Stomach (tissue), 9 donors: Measurements from ENCODE around the gene SMIM17. TPM values are rescaled to one million over a fixed set of nuclear protein-coding genes. Genes with fewer than 3 reads are reported as not detected.

ENCODE experiments used
- DNase-seq, 2 donors: peaks; one replicate each; pipeline versions ENCODE4 v3.0.0 to v3.0.0-alpha.2; 2013 to 2019
- H3K27ac ChIP-seq, 5 donors: fragments of 200-600 bp in 4 of 5; sonication (generic) in 4 of 5; one replicate each; pipeline ENCODE4 v1.5.1; 2013 to 2019; ENCODE audit warnings: mild to moderate bottlenecking in 1 of 5, moderate library complexity in 1 of 5
- H3K27me3 ChIP-seq, 3 donors: fragments of 200-600 bp; sonication (generic); one replicate each; pipeline ENCODE4 v1.5.1; 2017 to 2019; ENCODE audit warnings: mixed run types in 1 of 3
- H3K36me3 ChIP-seq, 4 donors: fragments of 200-600 bp; sonication (generic); 1 replicate in 3 of 4; 2 replicates in 1 of 4; pipeline ENCODE4 v1.5.1; 2016 to 2019
- H3K4me1 ChIP-seq, 4 donors: fragments of 200-600 bp; sonication (generic); one replicate each; pipeline ENCODE4 v1.5.1; 2016 to 2019
- H3K4me3 ChIP-seq, 4 donors: fragments of 200-600 bp; sonication (generic) in 3 of 4; one replicate each; pipeline ENCODE4 v1.5.1; 2016 to 2019; ENCODE audit warnings: mild to moderate bottlenecking in 1 of 4
- H3K9me3 ChIP-seq, 4 donors: fragments of 200-600 bp; sonication (generic); one replicate each; pipeline ENCODE4 v1.5.1; 2016 to 2019
- CTCF ChIP-seq, 7 experiments: fragments of 450-650 bp in 4 of 7; fragments of 200-600 bp in 3 of 7; sonication (generic) in 3 of 7; IDR thresholded peaks; one replicate each; pipeline ENCODE4 v1.5.1; 2016 to 2019; ENCODE audit warnings: antibody characterized with exemption in 7 of 7, control low read depth in 2 of 7, mild to moderate bottlenecking in 1 of 7
- EP300 ChIP-seq: sonication (generic); formaldehyde crosslinking; IDR thresholded peaks from one replicate; pipeline ENCODE4 v1.6.1; 2017; ENCODE audit warnings: antibody characterized with exemption
- POLR2A ChIP-seq, 4 donors: fragments of 450-650 bp; IDR thresholded peaks; one replicate each; pipeline ENCODE4 v1.6.1; 2016; ENCODE audit warnings: antibody characterized with exemption in 4 of 4, control low read depth in 2 of 4, mild to moderate bottlenecking in 1 of 4, moderate library complexity in 1 of 4
- POLR2AphosphoS5 ChIP-seq, 3 donors: sonication (generic); formaldehyde crosslinking; IDR thresholded peaks; one replicate each; pipeline ENCODE4 v1.6.1; 2016; ENCODE audit warnings: antibody characterized with exemption in 3 of 3
- WGBS, 5 donors: extraction: QIAGEN DNeasy Blood & Tissue Kit in 3 of 5; methylation state at CpG; one replicate each; pipeline versions ENCODE4 v1.1.5 to v1.1.7; 2013 to 2018; 5-methylcytosine and 5-hydroxymethylcytosine counted together
- intact Hi-C: fragments of 100-400 bp; cut with DNase I; formaldehyde crosslinking; loops from one replicate; pipeline ENCODE4 v1.15.1; 2023; ENCODE audit warnings: low total_unique reads
- polyA plus RNA-seq, 3 donors: library from polyadenylated mRNA; stranded (reverse); fragments of 200-250 nt; gene quantifications; one replicate each; pipeline ENCODE4 v1.2.3, GENCODE V29; 2013
- total RNA-seq, 5 donors: library from RNA; depleted of rRNA; stranded (reverse); fragments of >200 nt; gene quantifications; one replicate each; pipeline versions ENCODE4 v1.1.0 to v1.2.3, GENCODE V29; 2014 to 2016
- donor health status: healthy with polysubstance abuse.
- donor health status: Bipolar disorder and iron deficiency.
- donor health status: healthy.

SMIM17 gene
- total and polyA plus RNA-seq, 8 donors, result 0.13 to 1.1 TPM; not detected in 6

GRCh38 chr19:56596676-56597075 lies 46.3 kb upstream of the SMIM17 start:
- 62 to 81% (median 72%) methylated on average over 4 of the region's 4 CpGs for WGBS, 5 donors
- peaks cover 0 to 31% (median 12%) of the 10 kb centered on the region in 4 donors for H3K9me3 ChIP-seq
- H3K4me3 ChIP-seq, result no peak overlapping the region
- H3K27ac ChIP-seq, result no peak overlapping the region
- intact Hi-C loops, result loop anchor here (10.0 kb wide), 1 partner anchor 192 kb away; the partner anchor contains the start of gene ZNF583
- H3K36me3 ChIP-seq, result peaks cover 12 to 36% (median 19%) of the 10 kb centered on the region in 4 donors
- no peak for TF ChIP-seq CTCF (IDR thresholded peaks at IDR 0.05)
- TF ChIP-seq POLR2A (IDR thresholded peaks at IDR 0.05), result no peak
- no peak for TF ChIP-seq EP300
- TF ChIP-seq POLR2AphosphoS5 (IDR thresholded peaks at IDR 0.05), result no peak
- H3K4me1 ChIP-seq, result peaks cover 0 to 22% (median 15%) of the 10 kb centered on the region in 4 donors
- H3K27me3 ChIP-seq, result no peaks in the 10 kb centered on the region
- DNase-seq, result peak in 1 of 2 donors; percentile 6

GRCh38 chr19:56597696-56598095 lies 45.3 kb upstream of the SMIM17 start:
- TF ChIP-seq POLR2A (IDR thresholded peaks at IDR 0.05), result no peak
- 89 to 98% (median 96%) methylated on average over 4 of the region's 4 CpGs for WGBS, 5 donors
- DNase-seq, result no peak
- H3K27ac ChIP-seq, result no peak overlapping the region
- peaks cover 0 to 38% (median 17%) of the 10 kb centered on the region in 4 donors for H3K9me3 ChIP-seq
- H3K4me3 ChIP-seq, result no peak overlapping the region
- peaks cover 14 to 46% (median 28%) of the 10 kb centered on the region in 4 donors for H3K36me3 ChIP-seq
- H3K27me3 ChIP-seq, result no peaks in the 10 kb centered on the region
- peaks cover 0 to 22% (median 15%) of the 10 kb centered on the region in 4 donors for H3K4me1 ChIP-seq
- intact Hi-C loops, result loop anchor here (10.0 kb wide), 1 partner anchor 193 kb away; the partner anchor contains the start of gene ZNF583

- no peak overlapping the region for H3K27ac ChIP-seq
- intact Hi-C loops, result no loop called here
- no peak for DNase-seq
- peaks cover 0 to 7% (median 3%) of the 10 kb centered on the region in 4 donors for H3K4me1 ChIP-seq
- no peaks in the 10 kb centered on the region for H3K27me3 ChIP-seq
- H3K9me3 ChIP-seq, result peaks cover 12 to 73% (median 43%) of the 10 kb centered on the region in 4 donors
- peaks cover 20 to 78% (median 48%) of the 10 kb centered on the region in 4 donors for H3K36me3 ChIP-seq
- H3K4me3 ChIP-seq, result no peak overlapping the region
- WGBS, 5 donors, result 96 to 100% (median 98%) methylated on average over 3 of the region's 3 CpGs
- TF ChIP-seq EP300 (no peak), POLR2A (IDR thresholded peaks at IDR 0.05) (no peak), CTCF (IDR thresholded peaks at IDR 0.05) (no peak), POLR2AphosphoS5 (IDR thresholded peaks at IDR 0.05) (no peak)
Observed at GRCh38 chr19:56601375-56601774, 41.6 kb upstream of the SMIM17 start.

- WGBS, 5 donors, result 78 to 88% (median 82%) methylated on average over 6 of the region's 6 CpGs
- DNase-seq, result no peak
- Histone ChIP-seq H3K9me3 (peaks cover 30 to 87% (median 60%) of the 10 kb centered on the region in 4 donors), H3K27me3 (no peaks in the 10 kb centered on the region), H3K4me1 (no peaks in the 10 kb centered on the region), H3K4me3 (no peak overlapping the region), H3K36me3 (peaks cover 18 to 69% (median 40%) of the 10 kb centered on the region in 4 donors), H3K27ac (no peak overlapping the region)
- TF ChIP-seq POLR2AphosphoS5 (IDR thresholded peaks at IDR 0.05) (no peak), EP300 (no peak), CTCF (IDR thresholded peaks at IDR 0.05) (no peak), POLR2A (IDR thresholded peaks at IDR 0.05) (no peak)
- intact Hi-C loops, result no loop called here
Observed at GRCh38 chr19:56603829-56604228, 39.1 kb upstream of the SMIM17 start.

- H3K9me3 ChIP-seq, result peaks cover 41 to 100% (median 77%) of the 10 kb centered on the region in 4 donors
- intact Hi-C loops, result no loop called here
Observed at GRCh38 chr19:56608274-56608964, 34.5 kb upstream of the SMIM17 start.

More at GRCh38 chr19:56608274-56608964, 34.5 kb upstream of the SMIM17 start:
- TF ChIP-seq EP300 (no peak), POLR2A (IDR thresholded peaks at IDR 0.05) (no peak), CTCF (IDR thresholded peaks at IDR 0.05) (no peak), POLR2AphosphoS5 (IDR thresholded peaks at IDR 0.05) (no peak)
- 91 to 95% (median 92%) methylated on average over 8 of the region's 8 CpGs for WGBS, 5 donors
- peaks cover 3 to 68% (median 46%) of the 10 kb centered on the region in 4 donors for H3K36me3 ChIP-seq
- H3K27ac ChIP-seq, result no peak overlapping the region
- H3K4me1 ChIP-seq, result no peaks in the 10 kb centered on the region
- H3K4me3 ChIP-seq, result no peak overlapping the region
- H3K27me3 ChIP-seq, result no peaks in the 10 kb centered on the region
- no peak for DNase-seq
